ENCODE data around the gene SMIM23.
A peak's percentile ranks its signal among the peaks of the same experiment; 100 is the strongest.
"Not testable (repeated sequence)": the region's sequence is repeated elsewhere in the genome, so short reads cannot be mapped to it uniquely, and the experiment has no call there.

SMIM23 gene

GRCh38 chr5:171773106-171773505, 12.5 kb upstream of the SMIM23 start:
- DNase-seq (ENCODE audit: low read depth in 2 of 2) = no peak

- DNase-seq (ENCODE audit: low read depth in 2 of 2) = no peak
Measured at GRCh38 chr5:171774418-171774817, 11.2 kb upstream of the SMIM23 start.

DNA sequence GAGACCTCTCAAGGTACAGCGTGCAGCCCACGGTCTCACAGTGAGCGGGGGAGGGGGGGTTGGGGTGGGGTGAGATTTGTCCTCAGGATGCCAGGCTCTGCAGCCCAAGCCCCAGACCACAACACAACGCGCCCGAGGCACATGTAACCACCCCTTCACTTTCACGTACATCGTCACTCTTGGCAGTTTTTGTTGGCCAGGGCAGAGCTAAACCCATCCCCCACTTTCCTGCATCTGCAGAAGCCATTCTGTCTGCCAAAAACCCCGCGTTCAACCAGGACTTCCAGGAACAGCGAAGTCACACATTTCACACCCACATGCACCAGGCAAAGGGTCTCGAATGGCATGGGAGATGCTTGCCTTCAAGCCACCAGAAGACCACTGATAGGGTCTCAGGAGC, 9.4 kb upstream of the SMIM23 start:
- no peak for DNase-seq (ENCODE audit: low read depth in 2 of 2)

DNA sequence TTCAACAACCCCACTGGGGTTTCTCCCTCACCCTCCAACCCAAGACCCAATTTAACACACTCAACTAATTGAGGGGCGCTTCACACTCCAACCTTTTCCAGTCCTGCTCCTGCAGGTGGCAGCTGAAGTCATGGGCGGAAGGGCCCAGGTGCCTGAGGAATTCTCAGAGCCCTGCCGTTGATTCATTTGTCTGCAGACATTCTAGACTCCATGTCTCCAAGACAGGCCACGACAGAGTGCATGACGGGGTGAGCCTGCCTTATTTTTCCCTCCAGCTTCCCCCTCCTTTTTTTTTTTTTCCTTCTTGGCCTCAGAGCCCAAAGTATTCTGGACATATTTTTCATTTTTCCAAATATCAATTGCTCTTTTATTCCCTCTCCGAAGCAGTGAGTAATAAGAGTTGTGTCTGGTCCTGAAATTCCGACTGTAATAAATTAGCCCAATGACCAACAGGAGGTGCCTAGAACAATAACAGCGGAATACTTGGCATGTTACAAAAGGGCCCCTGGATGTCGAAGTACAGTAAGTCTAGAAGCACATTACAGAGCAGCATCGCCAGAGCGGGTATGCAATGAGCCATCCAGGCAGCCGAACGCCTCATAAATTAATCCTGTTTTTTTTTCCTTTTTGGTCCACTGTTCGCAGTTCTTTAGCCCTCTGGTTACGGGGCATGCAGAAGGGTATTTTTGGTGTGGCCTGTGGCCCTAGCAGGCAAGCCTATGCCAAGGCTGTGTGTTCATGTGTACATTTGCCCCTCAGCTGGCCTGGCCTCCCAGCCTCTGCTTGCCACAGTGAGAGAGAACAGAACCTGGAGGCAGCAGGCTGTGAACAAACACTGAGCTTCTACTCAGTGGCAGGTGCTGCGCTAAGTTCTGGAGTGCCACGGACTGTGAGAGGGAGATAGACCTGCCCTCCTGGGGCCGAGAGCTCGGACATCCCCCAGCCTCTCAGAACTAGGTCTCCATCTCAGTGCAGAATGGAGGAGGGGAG, 8.6 kb upstream of the SMIM23 start:
- peak in 1 of 2 experiments; percentile 38 for DNase-seq (ENCODE audit: low read depth in 2 of 2)

GRCh38 chr5:171781744-171782143, 3.9 kb upstream of the SMIM23 start:
- not testable (repeated sequence) for DNase-seq (ENCODE audit: low read depth in 2 of 2)

- DNase-seq (ENCODE audit: low read depth in 2 of 2) = no peak
Measured at GRCh38 chr5:171782332-171782966, 3.2 kb upstream of the SMIM23 start.

DNA sequence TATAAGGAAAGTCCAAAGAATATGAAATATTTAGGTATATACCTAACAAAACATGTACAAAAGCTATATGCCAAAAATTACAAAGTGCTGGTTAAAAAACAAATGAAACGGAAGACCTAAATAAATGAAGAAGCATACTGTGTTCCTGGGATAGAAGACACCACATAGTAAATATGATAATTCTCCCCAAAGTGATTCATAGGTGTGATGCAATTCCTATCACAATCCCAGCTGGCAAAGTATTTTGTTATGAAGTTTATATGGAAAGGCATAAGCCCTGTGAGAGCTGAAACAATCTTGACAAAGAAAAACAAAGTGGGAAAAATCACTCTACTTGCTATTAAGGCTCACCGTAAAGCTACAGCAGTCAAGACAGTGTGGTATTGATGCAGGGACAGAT, 2.6 kb upstream of the SMIM23 start:
- DNase-seq (ENCODE audit: low read depth in 2 of 2) = peak in 1 of 2 experiments; percentile 15

- DNase-seq (ENCODE audit: low read depth in 2 of 2) = no peak
Measured at GRCh38 chr5:171789353-171789752, 3.7 kb downstream of the SMIM23 start.

GRCh38 chr5:171790408-171790807, 4.8 kb downstream of the SMIM23 start:
- DNase-seq (ENCODE audit: low read depth in 2 of 2) = no peak

GRCh38 chr5:171794470-171794960, 8.9 kb downstream of the SMIM23 start:
- no peak for DNase-seq (ENCODE audit: low read depth in 2 of 2)

DNA sequence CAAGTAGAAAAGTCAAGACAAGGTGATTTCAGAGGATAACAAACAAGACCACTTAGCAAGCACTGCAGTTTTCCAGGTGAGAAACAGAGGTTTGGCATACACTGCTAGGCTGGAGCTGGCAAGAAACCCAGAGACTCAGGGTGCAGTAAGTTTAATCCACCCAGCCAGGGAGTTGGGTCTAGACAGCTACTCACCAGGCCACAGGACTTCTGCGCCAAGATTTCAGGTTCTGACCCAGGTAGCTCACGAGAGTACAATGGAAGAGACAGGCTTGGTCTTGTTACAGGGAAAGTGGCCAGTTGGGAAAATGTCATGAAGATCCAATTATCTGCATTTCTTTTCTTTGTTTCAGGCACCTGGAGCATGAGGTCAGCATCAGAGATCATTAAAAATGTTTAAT, 9.8 kb downstream of the SMIM23 start:
- DNase-seq (ENCODE audit: low read depth in 2 of 2) = no peak

DNA sequence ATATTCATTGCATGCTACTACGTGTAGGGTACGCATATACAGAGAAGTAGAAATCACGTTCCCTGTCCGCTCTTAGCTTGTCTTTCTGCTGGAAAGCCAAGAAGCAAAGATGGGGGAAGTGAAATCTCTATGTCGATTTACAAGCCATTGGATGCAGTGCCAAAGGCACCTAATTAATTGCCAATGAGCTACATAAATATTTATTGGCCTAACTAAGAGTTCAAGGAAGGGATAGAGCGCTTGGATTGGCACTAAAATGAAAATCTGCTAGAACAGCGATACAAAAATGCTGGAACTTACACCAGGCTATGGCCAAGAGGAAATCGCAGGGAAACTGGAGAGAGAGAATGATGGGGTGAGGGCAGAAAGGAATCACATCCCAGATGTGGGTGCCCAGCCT, 10.8 kb downstream of the SMIM23 start:
- no peak for DNase-seq (ENCODE audit: low read depth in 2 of 2)

- no peak for DNase-seq (ENCODE audit: low read depth in 2 of 2)
Measured at GRCh38 chr5:171797543-171797942, 11.9 kb downstream of the SMIM23 start.

DNA sequence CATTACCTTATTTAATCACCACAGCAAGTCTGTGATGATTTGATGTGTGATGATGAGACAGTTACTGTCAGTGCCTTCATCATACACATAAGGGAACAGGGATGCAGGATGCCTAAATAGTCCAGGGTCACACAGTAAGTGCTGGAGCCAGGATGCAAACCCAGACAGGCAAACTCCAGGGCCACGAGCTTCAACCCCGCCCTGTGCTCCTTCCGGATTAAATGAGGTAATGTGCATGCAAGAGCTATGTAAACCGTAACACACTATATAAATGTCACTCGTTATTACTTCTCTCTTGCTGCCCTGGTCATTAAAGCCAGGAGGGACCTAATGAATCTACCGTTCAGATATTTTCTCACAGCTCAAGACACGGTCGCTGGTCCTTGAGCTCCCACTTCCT, 12.8 kb downstream of the SMIM23 start:
- DNase-seq (ENCODE audit: low read depth in 2 of 2) = no peak

- DNase-seq (ENCODE audit: low read depth in 2 of 2) = no peak
Measured at GRCh38 chr5:171801839-171802238, 16.2 kb downstream of the SMIM23 start.

GRCh38 chr5:171805746-171806145, 20.1 kb downstream of the SMIM23 start:
- no peak for DNase-seq (ENCODE audit: low read depth in 2 of 2)

DNA sequence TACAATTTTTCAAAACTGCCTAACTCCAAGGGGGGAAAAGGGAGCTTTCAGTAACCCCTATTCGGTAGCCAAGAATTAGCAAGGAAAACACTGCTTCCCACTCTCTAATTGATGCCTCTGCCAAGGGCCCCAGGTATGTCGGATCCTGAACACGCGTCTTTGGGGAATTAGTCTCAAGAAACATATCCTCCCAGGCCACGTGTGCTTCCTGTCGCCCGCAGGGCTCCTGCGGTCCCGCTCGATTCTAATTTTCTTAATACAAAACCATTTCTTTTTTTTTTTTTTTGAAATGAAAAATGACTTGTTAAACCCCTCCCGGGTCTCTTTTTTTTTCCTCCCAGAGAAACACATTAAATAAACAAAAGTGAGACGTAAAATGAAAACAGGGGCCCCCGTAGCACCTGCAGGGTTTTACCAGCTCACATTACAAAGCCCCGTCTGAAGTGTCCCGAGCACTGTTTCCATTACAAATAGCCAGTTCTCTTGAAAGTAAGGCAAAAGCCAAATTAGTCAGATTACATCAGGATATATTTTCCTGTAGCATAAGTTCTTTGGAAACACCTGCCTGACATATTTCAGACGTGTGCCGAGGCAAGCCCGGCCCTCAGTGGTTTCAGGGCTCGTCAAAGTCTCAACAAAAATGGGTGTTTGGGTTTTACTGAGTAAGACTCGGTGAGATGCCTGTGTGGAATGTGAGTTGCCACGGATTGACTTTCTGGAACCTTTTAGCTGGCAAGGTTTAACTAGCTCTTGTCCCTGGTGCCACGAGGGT, 21.5 kb downstream of the SMIM23 start:
- no peak for DNase-seq (ENCODE audit: low read depth in 2 of 2)

GRCh38 chr5:171808453-171808852, 22.8 kb downstream of the SMIM23 start:
- DNase-seq (ENCODE audit: low read depth in 2 of 2) = no peak

GRCh38 chr5:171808951-171809350, 23.3 kb downstream of the SMIM23 start:
- DNase-seq (ENCODE audit: low read depth in 2 of 2) = no peak

GRCh38 chr5:171810227-171810626, 24.6 kb downstream of the SMIM23 start:
- no peak for DNase-seq (ENCODE audit: low read depth in 2 of 2)

- no peak for DNase-seq (ENCODE audit: low read depth in 2 of 2)
Measured at GRCh38 chr5:171813270-171813669, 27.7 kb downstream of the SMIM23 start.

All from fibroblast of skin of left biceps (primary cell).